Skin of body (tissue), 2 donors: ENCODE measurements around the gene MED22. TPM values are rescaled to one million over a fixed set of nuclear protein-coding genes. Genes with fewer than 3 reads are reported as not detected.
"Not testable (repeated sequence)": the region's sequence is repeated elsewhere in the genome, so short reads cannot be mapped to it uniquely, and the experiment has no call there.

Experiments
- DNase-seq: peaks from one replicate; lab custom pipeline; 2025; lab: John Stamatoyannopoulos, UW
- total RNA-seq: library from RNA; depleted of rRNA; stranded (reverse); fragments of >200 nt; gene quantifications from one replicate; pipeline ENCODE4 v1.2.3, GENCODE V29; 2014

MED22 gene
- total RNA-seq, 1 donor from 2014 or later, result 12.4 TPM

- no peak for DNase-seq
Observed at GRCh38 chr9:133339641-133340040, 8.3 kb downstream of the MED22 start.

- DNase-seq, result peak; percentile 88
Observed at GRCh38 chr9:133335924-133336811, 11.8 kb downstream of the MED22 start, which contains the start of gene SURF6. Gene SURF6, minus strand, starts transcription at chr9:133336188. Its CDS starts 56 bp downstream, at chr9:133336132.

- DNase-seq, result not testable (repeated sequence)
Observed at GRCh38 chr9:133334888-133335287, 13.0 kb downstream of the MED22 start.

GRCh38 chr9:133334161-133334560 lies 13.8 kb downstream of the MED22 start:
- no peak for DNase-seq

GRCh38 chr9:133333566-133333965 lies 14.4 kb downstream of the MED22 start:
- no peak for DNase-seq

- no peak for DNase-seq
Observed at GRCh38 chr9:133333011-133333410, 14.9 kb downstream of the MED22 start.

- DNase-seq, result no peak
Observed at GRCh38 chr9:133332381-133332730, 15.6 kb downstream of the MED22 start.

GRCh38 chr9:133331641-133332380 lies 16.1 kb downstream of the MED22 start:
- no peak for DNase-seq

- no peak for DNase-seq
Observed at GRCh38 chr9:133331221-133331620, 16.7 kb downstream of the MED22 start.

- not testable (repeated sequence) for DNase-seq
Observed at GRCh38 chr9:133329306-133330156, 18.4 kb downstream of the MED22 start.

GRCh38 chr9:133327834-133328484 lies 20.0 kb downstream of the MED22 start:
- no peak for DNase-seq

GRCh38 chr9:133327021-133327420 lies 20.9 kb downstream of the MED22 start:
- DNase-seq, result not testable (repeated sequence)

- no peak for DNase-seq
Observed at GRCh38 chr9:133323991-133324703, 23.8 kb downstream of the MED22 start.

- DNase-seq, result no peak
Observed at GRCh38 chr9:133323211-133323610, 24.7 kb downstream of the MED22 start.

GRCh38 chr9:133322701-133323100 lies 25.2 kb downstream of the MED22 start:
- no peak for DNase-seq

GRCh38 chr9:133321411-133321935 lies 26.5 kb downstream of the MED22 start:
- no peak for DNase-seq

- DNase-seq, result no peak
Observed at GRCh38 chr9:133320421-133320881, 27.5 kb downstream of the MED22 start.

- DNase-seq, result not testable (repeated sequence)
Observed at GRCh38 chr9:133317551-133317950, 30.4 kb downstream of the MED22 start.

- no peak for DNase-seq
Observed at GRCh38 chr9:133315997-133316396, 31.9 kb downstream of the MED22 start.

- DNase-seq, result no peak
Observed at GRCh38 chr9:133309608-133310007, 38.3 kb downstream of the MED22 start.
